A549 (cell line): ENCODE data around the gene CENATAC. TPM values are rescaled to one million over a fixed set of nuclear protein-coding genes. Genes with fewer than 3 reads are reported as not detected.
A peak's percentile ranks its signal among the peaks of the same experiment; 100 is the strongest.

Experiments
- ATAC-seq, 2 experiments: fragments of 200-7000 bp in 1 of 2; fragments of >200 bp in 1 of 2; cut with Nextera tagmentation in 1 of 2; cut with Tn5 transposase in 1 of 2; 3 replicates each; pipeline versions ENCODE4 v1.8.0 to v1.9.1; 2018 to 2020; ENCODE audit warnings: mild to moderate bottlenecking in 1 of 2, moderate library complexity in 1 of 2
- CTCF ChIA-PET: fragments of 300-600 bp; sonication (Branson Sonifier 250); formaldehyde crosslinking; extraction: SDS; loops from one replicate; lab custom pipeline; 2021; ENCODE audit warnings: antibody characterized with exemption, inconsistent platforms; lab: Yijun Ruan, JAX
- POLR2A ChIA-PET: fragments of 350-600 bp; formaldehyde crosslinking; extraction: SDS; loops from one replicate; lab custom pipeline; 2021; ENCODE audit warnings: antibody characterized with exemption, inconsistent platforms; lab: Yijun Ruan, JAX
- DNase-seq, 2 experiments: peaks; one replicate each; pipeline versions ENCODE4 v3.0.0 to v3.0.0-alpha.2; 2011 to 2016; ENCODE audit warnings: low read depth in 1 of 2, low spot score in 1 of 2
- FAIRE-seq: peaks from 2 replicates; lab custom pipeline; 2011; peaks lifted over from hg19 to GRCh38; lab: Jason Lieb, UNC
- H3K27ac ChIP-seq, 2 experiments: fragments of >200 bp; sonication (Bioruptor Twin); formaldehyde crosslinking; 3 replicates each; pipeline ENCODE4 v1.5.1; 2016 to 2017
- H3K4me1 ChIP-seq: fragments of >200 bp; sonication (Bioruptor Twin); formaldehyde crosslinking; 3 replicates; pipeline ENCODE4 v1.6.1; 2016
- H3K4me2 ChIP-seq: fragments of >200 bp; sonication (Bioruptor Twin); formaldehyde crosslinking; 3 replicates; pipeline ENCODE4 v1.6.1; 2016
- H3K4me3 ChIP-seq: fragments of >200 bp; sonication (Bioruptor Twin); formaldehyde crosslinking; 3 replicates; pipeline ENCODE4 v1.5.1; 2016
- H3K9me3 ChIP-seq: fragments of >200 bp; sonication (Bioruptor Twin); formaldehyde crosslinking; 3 replicates; pipeline ENCODE4 v1.6.1; 2016
- BHLHE40 ChIP-seq: IDR thresholded peaks from 2 replicates; pipeline ENCODE4 v1.6.1; 2012; ENCODE audit warnings: low read depth, low read length, inconsistent platforms
- CBX2 ChIP-seq: fragments of 200-600 bp; sonication (generic); IDR thresholded peaks from 2 replicates; pipeline ENCODE4 v1.6.1; 2016; ENCODE audit warnings: low read depth, mild to moderate bottlenecking, borderline replicate concordance
- CBX8 ChIP-seq: fragments of 200-600 bp; sonication (generic); IDR thresholded peaks from 2 replicates; pipeline ENCODE4 v1.6.1; 2016
- CEBPB ChIP-seq, 2 experiments: fragments of >200 bp in 1 of 2; sonication (Bioruptor Twin) in 1 of 2; formaldehyde crosslinking in 1 of 2; IDR thresholded peaks; 2 replicates each; pipeline ENCODE4 v1.6.1; 2012 to 2016
- CHD2 ChIP-seq: fragments of 150-350 bp; IDR thresholded peaks from 2 replicates; pipeline ENCODE4 v1.6.1; 2014; ENCODE audit warnings: low read length; ENCODE audit not compliant: partially characterized antibody
- EHF ChIP-seq: fragments of 250-450 bp; sonication (Bioruptor Pico); IDR thresholded peaks from 2 replicates; pipeline ENCODE4 v1.5.0; 2020; ENCODE audit warnings: mild to moderate bottlenecking
- ELK1 ChIP-seq: fragments of 150-350 bp; IDR thresholded peaks from 2 replicates; pipeline ENCODE4 v1.6.1; 2014; ENCODE audit warnings: low read depth, mild to moderate bottlenecking, low read length
- FOSB ChIP-seq: fragments of 250-450 bp; sonication (Bioruptor Pico); IDR thresholded peaks from 2 replicates; pipeline ENCODE4 v1.5.0; 2020; ENCODE audit warnings: mild to moderate bottlenecking, moderate library complexity
- GATA3 ChIP-seq: IDR thresholded peaks from 2 replicates; pipeline ENCODE4 v1.6.1; 2012; ENCODE audit warnings: borderline replicate concordance
- HDAC2 ChIP-seq: fragments of 200-600 bp; sonication (generic); IDR thresholded peaks from 2 replicates; pipeline ENCODE4 v1.6.1; 2016
- HOXB13 ChIP-seq: fragments of 250-450 bp; sonication (Bioruptor Pico); IDR thresholded peaks from 2 replicates; pipeline ENCODE4 v1.5.0; 2020; ENCODE audit warnings: low read depth, mild to moderate bottlenecking, moderate library complexity
- KDM1A ChIP-seq: fragments of 200-600 bp; sonication (generic); IDR thresholded peaks from 2 replicates; pipeline ENCODE4 v1.6.1; 2016; ENCODE audit warnings: low read depth, mild to moderate bottlenecking
- KDM5A ChIP-seq: fragments of 200-600 bp; sonication (generic); IDR thresholded peaks from 2 replicates; pipeline ENCODE4 v1.6.1; 2016; ENCODE audit warnings: antibody characterized with exemption, mild to moderate bottlenecking
- MAFK ChIP-seq: fragments of 450-650 bp; IDR thresholded peaks from 2 replicates; pipeline ENCODE4 v1.6.1; 2014; ENCODE audit not compliant: partially characterized antibody
- MAZ ChIP-seq: fragments of 150-350 bp; IDR thresholded peaks from 2 replicates; pipeline ENCODE4 v1.6.1; 2014; ENCODE audit warnings: antibody characterized with exemption, low read depth, low read length, borderline replicate concordance
- MYC ChIP-seq: IDR thresholded peaks from 2 replicates; pipeline ENCODE4 v1.6.1; 2012; ENCODE audit warnings: mild to moderate bottlenecking, inconsistent platforms, low read length, improper control_type of control experiment, borderline replicate concordance
- NPAS2 ChIP-seq: fragments of 250-450 bp; sonication (Bioruptor Pico); IDR thresholded peaks from 2 replicates; pipeline ENCODE4 v1.8.0; 2022; ENCODE audit warnings: mild to moderate bottlenecking, moderate library complexity, borderline replicate concordance
- PHF8 ChIP-seq: fragments of 200-600 bp; sonication (generic); IDR thresholded peaks from 2 replicates; pipeline ENCODE4 v1.6.1; 2016; ENCODE audit warnings: low read depth, mild to moderate bottlenecking, antibody characterized with exemption, moderate library complexity, borderline replicate concordance
- POLR2A ChIP-seq: IDR thresholded peaks from 2 replicates; pipeline ENCODE4 v1.6.1; 2012; ENCODE audit warnings: mild to moderate bottlenecking, low read length
- POLR2AphosphoS2 ChIP-seq: conservative IDR thresholded peaks from 2 replicates; pipeline ENCODE4 v1.6.1; 2012; ENCODE audit warnings: low read length, improper control_type of control experiment, inconsistent platforms
- RAD21 ChIP-seq, 2 experiments: fragments of >200 bp in 1 of 2; sonication (Bioruptor Twin) in 1 of 2; formaldehyde crosslinking in 1 of 2; IDR thresholded peaks in 1 of 2; conservative IDR thresholded peaks in 1 of 2; 2 replicates in 1 of 2; 3 replicates in 1 of 2; pipeline ENCODE4 v1.6.1; 2012 to 2018; ENCODE audit warnings: inconsistent platforms in 1 of 2
- RARB ChIP-seq: fragments of 250-450 bp; sonication (Bioruptor Pico); IDR thresholded peaks from 2 replicates; pipeline ENCODE4 v1.8.0; 2021; ENCODE audit warnings: mild to moderate bottlenecking, moderate library complexity
- REST ChIP-seq: fragments of 200-600 bp; sonication (generic); IDR thresholded peaks from 2 replicates; pipeline ENCODE4 v1.6.1; 2016; ENCODE audit warnings: antibody characterized with exemption, mild to moderate bottlenecking, moderate library complexity
- RNF2 ChIP-seq: fragments of 200-600 bp; sonication (generic); IDR thresholded peaks from 2 replicates; pipeline ENCODE4 v1.6.1; 2016; ENCODE audit warnings: low read depth, mild to moderate bottlenecking, antibody characterized with exemption, moderate library complexity, borderline replicate concordance
- SREBF2 ChIP-seq: fragments of 450-650 bp; IDR thresholded peaks from 2 replicates; pipeline ENCODE4 v1.6.1; 2014; ENCODE audit warnings: mild to moderate bottlenecking, moderate library complexity
- TFCP2L1 ChIP-seq: fragments of 250-450 bp; sonication (Bioruptor Pico); IDR thresholded peaks from 2 replicates; pipeline ENCODE4 v1.5.0; 2021; ENCODE audit warnings: mild to moderate bottlenecking
- TP53 ChIP-seq: fragments of 250-450 bp; sonication (Bioruptor Pico); IDR thresholded peaks from 2 replicates; pipeline ENCODE4 v1.5.0; 2021; ENCODE audit warnings: mild to moderate bottlenecking, moderate library complexity
- ZFP36 ChIP-seq: fragments of 450-650 bp; IDR thresholded peaks from 2 replicates; pipeline ENCODE4 v1.6.1; 2014; ENCODE audit warnings: borderline replicate concordance; ENCODE audit not compliant: partially characterized antibody
- ZNF302 ChIP-seq: fragments of 250-450 bp; sonication (Bioruptor Pico); IDR thresholded peaks from 2 replicates; pipeline ENCODE4 v1.9.0; 2021; ENCODE audit warnings: inconsistent platforms, mild to moderate bottlenecking, moderate library complexity
- WGBS: methylation state at CpG from one replicate; pipeline ENCODE4 v1.1.6; 2017; ENCODE audit errors: missing lambda C conversion rate; 5-methylcytosine and 5-hydroxymethylcytosine counted together
- polyA plus RNA-seq, 4 experiments: library from polyadenylated mRNA; depleted of rRNA in 3 of 4; stranded (reverse); fragments of >200 nt; fragmentation: RNase III in 1 of 4; extraction: RNeasy Plus Mini Kit Qiagen cat#74134 plus additional on column Dnase treatment in 1 of 4; gene quantifications; 2 replicates in 3 of 4; 3 replicates in 1 of 4; pipeline ENCODE4 v1.2.3, GENCODE V29; 2011 to 2017
- TF ChIP-seq, protein P1 (sequence below): fragments of 250-450 bp; sonication (Bioruptor Pico); IDR thresholded peaks from 2 replicates; pipeline ENCODE4 v1.5.0; 2020; ENCODE audit warnings: low read depth, mild to moderate bottlenecking, moderate library complexity
- TF ChIP-seq, protein P2 (sequence below): fragments of >200 bp; sonication (Bioruptor Twin); formaldehyde crosslinking; IDR thresholded peaks from 2 replicates; pipeline ENCODE4 v1.6.1; 2016
- TF ChIP-seq, protein P3 (sequence below): IDR thresholded peaks from 2 replicates; pipeline ENCODE4 v1.6.1; 2012

Gene CENATAC
- polyA plus RNA-seq, 2 of the 4 experiments (the other 2 are of a cell fraction) = 11.1 to 20.2 TPM

- Histone ChIP-seq H3K4me2 (no peak overlapping the region), H3K4me3 (no peak overlapping the region), H3K4me1 (peaks cover 12% of the 10 kb centered on the region), H3K9me3 (no peaks in the 10 kb centered on the region), H3K27ac (no peak overlapping the region)
- ChIA-PET POLR2A (no interaction called here), CTCF (interaction anchor here (0.6 to 1.1 kb wide), 2 partner anchors 39 to 173 kb away, joined by 3 to 5 read pairs; no protein-coding TSS in a partner anchor)
- WGBS = 88% methylated on average over 3 of the region's 3 CpGs
- no peak for FAIRE-seq
- DNase-seq = no peak
- ATAC-seq = no peak
- no peak for TF ChIP-seq ZFP36
- TF ChIP-seq, protein P1, sequence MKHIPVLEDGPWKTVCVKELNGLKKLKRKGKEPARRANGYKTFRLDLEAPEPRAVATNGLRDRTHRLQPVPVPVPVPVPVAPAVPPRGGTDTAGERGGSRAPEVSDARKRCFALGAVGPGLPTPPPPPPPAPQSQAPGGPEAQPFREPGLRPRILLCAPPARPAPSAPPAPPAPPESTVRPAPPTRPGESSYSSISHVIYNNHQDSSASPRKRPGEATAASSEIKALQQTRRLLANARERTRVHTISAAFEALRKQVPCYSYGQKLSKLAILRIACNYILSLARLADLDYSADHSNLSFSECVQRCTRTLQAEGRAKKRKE (CRISPR knock-in tag) = no peak
- no peak for TF ChIP-seq REST
- no peak for TF ChIP-seq PHF8
- TF ChIP-seq GATA3 = no peak
- TF ChIP-seq MAFK = no peak
- no peak for TF ChIP-seq POLR2A
- no peak for TF ChIP-seq NPAS2 (CRISPR knock-in tag)
- TF ChIP-seq TP53 (CRISPR knock-in tag) = no peak
- no peak for TF ChIP-seq RARB (CRISPR knock-in tag)
- TF ChIP-seq, protein P2, sequence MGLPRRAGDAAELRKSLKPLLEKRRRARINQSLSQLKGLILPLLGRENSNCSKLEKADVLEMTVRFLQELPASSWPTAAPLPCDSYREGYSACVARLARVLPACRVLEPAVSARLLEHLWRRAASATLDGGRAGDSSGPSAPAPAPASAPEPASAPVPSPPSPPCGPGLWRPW = no peak
- TF ChIP-seq KDM5A = no peak
- no peak for TF ChIP-seq RAD21 (conservative IDR thresholded peaks at IDR 0.05 in 1 of 2, IDR thresholded peaks at IDR 0.05 in 1 of 2)
- TF ChIP-seq CBX2 = no peak
- no peak for TF ChIP-seq ZNF302 (CRISPR knock-in tag)
- TF ChIP-seq CHD2 = no peak
- no peak for TF ChIP-seq KDM1A
- no peak for TF ChIP-seq RNF2
Measured at GRCh38 chr11:119061256-119061655, 63.3 kb downstream of the CENATAC start.

GRCh38 chr11:119062779-119063178 lies 64.8 kb downstream of the CENATAC start:
- DNase-seq = peak in 1 of 2 experiments; percentile 22
- ChIA-PET POLR2A (interaction anchor here (0.5 kb wide), 1 partner anchor 39 kb away, joined by 3 read pairs; the partner anchor contains the start of gene DPAGT1), CTCF (interaction anchor here (0.8 kb wide), 1 partner anchor 373 kb away, joined by 3 read pairs; no protein-coding TSS in a partner anchor)
- Histone ChIP-seq H3K4me2 (no peak overlapping the region), H3K4me1 (peaks cover 12% of the 10 kb centered on the region), H3K27ac (peak overlapping the region in 1 of 2 experiments; percentile 41; a peak in 1 of 6 replicates), H3K4me3 (no peak overlapping the region), H3K9me3 (no peaks in the 10 kb centered on the region)
- no peak for FAIRE-seq
- no peak for ATAC-seq
- 43% methylated on average over 5 of the region's 5 CpGs for WGBS
- TF ChIP-seq MAFK (no peak), BHLHE40 (no peak), CBX2 (no peak), RNF2 (no peak), HOXB13 (CRISPR knock-in tag) (no peak), MAZ (no peak), EHF (CRISPR knock-in tag) (no peak), FOSB (CRISPR knock-in tag) (no peak), NPAS2 (CRISPR knock-in tag) (no peak), HDAC2 (no peak), ELK1 (no peak), CBX8 (no peak), CEBPB (IDR thresholded peaks at IDR 0.05) (no peak), SREBF2 (no peak), MYC (no peak), TFCP2L1 (CRISPR knock-in tag) (no peak), POLR2AphosphoS2 (no peak)
- TF ChIP-seq, protein P3, sequence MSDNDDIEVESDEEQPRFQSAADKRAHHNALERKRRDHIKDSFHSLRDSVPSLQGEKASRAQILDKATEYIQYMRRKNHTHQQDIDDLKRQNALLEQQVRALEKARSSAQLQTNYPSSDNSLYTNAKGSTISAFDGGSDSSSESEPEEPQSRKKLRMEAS = no peak
- TF ChIP-seq, protein P2 = no peak
- TF ChIP-seq, protein P1 (CRISPR knock-in tag) = no peak
